MM.1S (cell line): Measurements from ENCODE around the gene GPRIN1.

ENCODE experiments used
- EZH2phosphoT487 ChIP-seq: fragments of 300-600 bp; sonication (generic); IDR thresholded peaks from 2 replicates; pipeline ENCODE4 v1.6.1; 2018; ENCODE audit warnings: antibody characterized with exemption, low read length
- TF ChIP-seq, protein P1 (sequence below): fragments of 300-600 bp; sonication (generic); IDR thresholded peaks from 2 replicates; pipeline ENCODE4 v1.5.1; 2016; ENCODE audit warnings: antibody characterized with exemption, low read length, mixed read lengths

DNA sequence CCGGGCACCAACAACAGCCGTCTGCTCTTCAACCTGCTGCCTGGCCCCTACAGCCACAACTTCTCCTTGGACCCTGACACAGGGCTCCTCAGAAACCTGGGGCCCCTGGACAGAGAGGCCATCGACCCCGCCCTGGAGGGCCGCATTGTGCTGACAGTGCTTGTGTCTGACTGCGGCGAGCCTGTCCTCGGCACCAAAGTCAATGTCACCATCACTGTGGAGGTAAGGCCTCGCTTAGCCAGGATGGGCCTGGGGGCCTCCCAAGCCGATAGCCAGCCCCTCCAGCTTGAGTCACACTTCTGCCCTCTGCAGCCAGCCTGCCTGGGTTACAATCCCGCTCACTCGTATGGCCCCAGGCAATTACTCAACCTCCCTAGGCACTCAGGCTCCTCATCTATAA is 28.6 kb downstream of the GPRIN1 start:
- TF ChIP-seq EZH2phosphoT487, result no peak
- TF ChIP-seq, protein P1, sequence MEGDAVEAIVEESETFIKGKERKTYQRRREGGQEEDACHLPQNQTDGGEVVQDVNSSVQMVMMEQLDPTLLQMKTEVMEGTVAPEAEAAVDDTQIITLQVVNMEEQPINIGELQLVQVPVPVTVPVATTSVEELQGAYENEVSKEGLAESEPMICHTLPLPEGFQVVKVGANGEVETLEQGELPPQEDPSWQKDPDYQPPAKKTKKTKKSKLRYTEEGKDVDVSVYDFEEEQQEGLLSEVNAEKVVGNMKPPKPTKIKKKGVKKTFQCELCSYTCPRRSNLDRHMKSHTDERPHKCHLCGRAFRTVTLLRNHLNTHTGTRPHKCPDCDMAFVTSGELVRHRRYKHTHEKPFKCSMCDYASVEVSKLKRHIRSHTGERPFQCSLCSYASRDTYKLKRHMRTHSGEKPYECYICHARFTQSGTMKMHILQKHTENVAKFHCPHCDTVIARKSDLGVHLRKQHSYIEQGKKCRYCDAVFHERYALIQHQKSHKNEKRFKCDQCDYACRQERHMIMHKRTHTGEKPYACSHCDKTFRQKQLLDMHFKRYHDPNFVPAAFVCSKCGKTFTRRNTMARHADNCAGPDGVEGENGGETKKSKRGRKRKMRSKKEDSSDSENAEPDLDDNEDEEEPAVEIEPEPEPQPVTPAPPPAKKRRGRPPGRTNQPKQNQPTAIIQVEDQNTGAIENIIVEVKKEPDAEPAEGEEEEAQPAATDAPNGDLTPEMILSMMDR, result no peak
